HG02588 (cell line): Measurements from ENCODE around the gene GRIN2D.

Source experiments
- ATAC-seq: cut with Tn5 transposase; IDR thresholded peaks from one replicate; pipeline ENCODE4 v1.9.1; 2021; ENCODE audit warnings: mild to moderate bottlenecking, moderate library complexity; ENCODE audit not compliant: unreplicated experiment

GRIN2D gene

GRCh38 chr19:48393559-48394330 is at the start of gene GRIN2D:
Gene GRIN2D (plus strand): TSS chr19:48393668. CDS start chr19:48398393, 4,725 bp downstream.
- no peak for ATAC-seq

- no peak for ATAC-seq
Measured at GRCh38 chr19:48344892-48345291, 48.6 kb upstream of the GRIN2D start.

GRCh38 chr19:48346191-48346590 is 47.3 kb upstream of the GRIN2D start:
- ATAC-seq: no peak

- no peak for ATAC-seq
Measured at GRCh38 chr19:48348045-48348444, 45.4 kb upstream of the GRIN2D start.

GRCh38 chr19:48348737-48349136 is 44.7 kb upstream of the GRIN2D start:
- ATAC-seq: no peak

GRCh38 chr19:48350856-48351255 is 42.6 kb upstream of the GRIN2D start:
- no peak for ATAC-seq

GRCh38 chr19:48351341-48351752 is 42.1 kb upstream of the GRIN2D start:
- no peak for ATAC-seq

GRCh38 chr19:48353677-48354076 is 39.8 kb upstream of the GRIN2D start:
- ATAC-seq: no peak

- no peak for ATAC-seq
Measured at GRCh38 chr19:48354332-48354992, 39.0 kb upstream of the GRIN2D start.

GRCh38 chr19:48355365-48355954 is 38.0 kb upstream of the GRIN2D start:
- no peak for ATAC-seq

GRCh38 chr19:48359123-48359522 is 34.3 kb upstream of the GRIN2D start:
- no peak for ATAC-seq

- no peak for ATAC-seq
Measured at GRCh38 chr19:48361912-48362311, 31.6 kb upstream of the GRIN2D start.

- peak; percentile 44 for ATAC-seq
Measured at GRCh38 chr19:48362716-48363499, 30.6 kb upstream of the GRIN2D start.

- peak; percentile 10 for ATAC-seq
Measured at GRCh38 chr19:48363500-48363809, 30.0 kb upstream of the GRIN2D start.

- ATAC-seq: peak; percentile 79
Measured at GRCh38 chr19:48363810-48364597, 29.5 kb upstream of the GRIN2D start, which contains the start of the genes SYNGR4 and TMEM143. Gene SYNGR4 (plus strand): TSS chr19:48364367. CDS start chr19:48365843, 1,476 bp downstream. Gene TMEM143 (minus strand): TSS chr19:48363940. CDS start chr19:48363920, 20 bp downstream.

- no peak for ATAC-seq
Measured at GRCh38 chr19:48364598-48365348, 28.7 kb upstream of the GRIN2D start.

- ATAC-seq: no peak
Measured at GRCh38 chr19:48365602-48366001, 27.9 kb upstream of the GRIN2D start.

GRCh38 chr19:48367855-48368254 is 25.6 kb upstream of the GRIN2D start:
- no peak for ATAC-seq

- no peak for ATAC-seq
Measured at GRCh38 chr19:48368936-48369335, 24.5 kb upstream of the GRIN2D start.

GRCh38 chr19:48370955-48371354 is 22.5 kb upstream of the GRIN2D start:
- no peak for ATAC-seq
